ENCODE results near the gene FCRLA.
"Not testable (repeated sequence)": the region's sequence is repeated elsewhere in the genome, so short reads cannot be mapped to it uniquely, and the experiment has no call there.

Gene FCRLA, protein sequence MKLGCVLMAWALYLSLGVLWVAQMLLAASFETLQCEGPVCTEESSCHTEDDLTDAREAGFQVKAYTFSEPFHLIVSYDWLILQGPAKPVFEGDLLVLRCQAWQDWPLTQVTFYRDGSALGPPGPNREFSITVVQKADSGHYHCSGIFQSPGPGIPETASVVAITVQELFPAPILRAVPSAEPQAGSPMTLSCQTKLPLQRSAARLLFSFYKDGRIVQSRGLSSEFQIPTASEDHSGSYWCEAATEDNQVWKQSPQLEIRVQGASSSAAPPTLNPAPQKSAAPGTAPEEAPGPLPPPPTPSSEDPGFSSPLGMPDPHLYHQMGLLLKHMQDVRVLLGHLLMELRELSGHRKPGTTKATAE

DNA sequence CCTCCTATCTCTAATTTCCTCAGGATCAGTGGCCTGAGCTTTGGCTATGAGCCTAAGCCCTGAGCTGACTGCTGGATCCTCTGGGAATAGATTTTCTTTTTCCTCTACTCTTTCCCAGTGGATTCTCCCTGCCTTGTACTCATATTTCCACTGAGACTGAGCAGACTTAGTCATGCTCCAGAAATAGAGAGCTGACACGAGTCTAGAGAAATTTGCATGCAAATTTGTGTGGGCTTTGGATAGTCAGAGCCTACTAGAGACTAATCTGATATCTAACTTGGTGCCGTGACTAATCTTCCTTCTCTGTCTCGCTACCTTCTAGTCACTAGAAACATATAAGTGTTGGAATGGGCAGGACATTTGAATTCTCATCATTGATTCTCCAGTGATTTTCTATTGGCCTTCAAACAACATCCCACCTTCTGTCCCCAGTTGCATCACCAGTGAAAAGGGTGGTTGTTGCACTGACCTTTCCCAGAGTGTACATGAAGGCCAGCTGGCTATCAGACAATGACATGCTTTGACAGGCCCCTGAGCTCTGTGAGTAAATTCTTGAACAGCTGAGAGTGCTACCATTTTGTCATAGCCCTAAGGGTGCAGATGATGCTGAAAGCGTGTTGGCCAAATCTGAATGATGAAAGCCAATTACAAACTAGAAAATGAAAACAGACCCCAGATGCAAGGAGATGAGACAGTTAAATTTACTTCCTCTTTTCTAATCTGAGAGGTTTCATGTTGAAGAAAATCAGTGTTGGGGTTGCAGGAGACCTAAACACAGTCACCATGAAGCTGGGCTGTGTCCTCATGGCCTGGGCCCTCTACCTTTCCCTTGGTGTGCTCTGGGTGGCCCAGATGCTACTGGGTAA lies at the start of gene FCRLA:
Gene FCRLA (plus strand): TSS at position 748 of the 866 bp plus-strand sequence. CDS start 36 bp downstream, at position 784.
- peak; percentile 88 for DNase-seq (ENCODE audit: low spot score)

DNA sequence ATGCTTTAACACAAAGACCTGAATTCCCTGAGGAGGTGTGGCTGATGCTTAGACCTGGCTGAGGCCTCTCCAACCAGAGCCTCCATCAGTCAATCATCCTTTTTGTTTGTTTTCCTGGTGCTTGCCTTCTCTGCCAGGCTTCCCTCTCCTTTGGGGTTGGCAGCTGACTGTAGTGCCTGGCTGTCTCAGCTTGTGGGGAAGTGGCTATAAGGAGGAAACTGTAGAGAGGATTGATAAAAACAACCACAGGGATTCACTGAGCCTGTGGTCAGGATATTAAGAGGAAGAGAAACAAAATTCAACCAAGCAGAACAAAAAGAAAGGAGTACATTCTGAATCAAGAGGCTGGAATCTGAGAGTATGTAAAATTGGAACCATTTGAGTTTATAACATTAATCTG lies 48.5 kb upstream of the FCRLA start:
- not testable (repeated sequence) for DNase-seq (ENCODE audit: low spot score)

DNA sequence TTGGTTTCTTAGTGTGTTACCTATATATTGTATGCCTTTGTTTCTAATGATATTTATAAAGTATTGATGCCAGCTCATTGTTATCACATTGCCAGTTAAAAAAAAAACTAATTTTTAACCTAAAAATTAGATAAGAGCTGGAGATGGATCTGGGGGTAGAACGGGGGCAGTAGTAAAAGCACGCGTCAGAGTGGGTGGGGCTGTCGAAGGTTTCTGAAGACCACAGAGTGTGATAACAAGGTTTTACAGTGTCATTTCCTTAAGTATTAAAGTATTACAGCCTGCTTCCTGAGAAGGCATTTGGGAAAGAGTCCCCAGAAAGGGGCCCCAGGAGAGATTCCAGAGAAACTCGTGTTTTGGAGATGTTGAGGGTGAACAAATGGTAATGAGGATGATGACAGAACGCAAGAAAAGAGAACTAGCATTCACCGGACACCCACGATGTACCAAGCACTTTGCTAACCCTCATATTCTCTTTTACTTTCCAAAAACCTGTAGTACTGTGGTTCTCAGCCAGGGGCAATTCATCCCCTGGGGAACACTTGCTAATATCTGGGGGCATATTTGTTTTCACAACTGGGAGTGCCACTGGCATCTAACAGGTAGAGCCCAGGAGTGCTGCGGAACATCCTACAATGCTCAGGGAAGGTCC lies 45.2 kb upstream of the FCRLA start:
- not testable (repeated sequence) for DNase-seq (ENCODE audit: low spot score)

DNA sequence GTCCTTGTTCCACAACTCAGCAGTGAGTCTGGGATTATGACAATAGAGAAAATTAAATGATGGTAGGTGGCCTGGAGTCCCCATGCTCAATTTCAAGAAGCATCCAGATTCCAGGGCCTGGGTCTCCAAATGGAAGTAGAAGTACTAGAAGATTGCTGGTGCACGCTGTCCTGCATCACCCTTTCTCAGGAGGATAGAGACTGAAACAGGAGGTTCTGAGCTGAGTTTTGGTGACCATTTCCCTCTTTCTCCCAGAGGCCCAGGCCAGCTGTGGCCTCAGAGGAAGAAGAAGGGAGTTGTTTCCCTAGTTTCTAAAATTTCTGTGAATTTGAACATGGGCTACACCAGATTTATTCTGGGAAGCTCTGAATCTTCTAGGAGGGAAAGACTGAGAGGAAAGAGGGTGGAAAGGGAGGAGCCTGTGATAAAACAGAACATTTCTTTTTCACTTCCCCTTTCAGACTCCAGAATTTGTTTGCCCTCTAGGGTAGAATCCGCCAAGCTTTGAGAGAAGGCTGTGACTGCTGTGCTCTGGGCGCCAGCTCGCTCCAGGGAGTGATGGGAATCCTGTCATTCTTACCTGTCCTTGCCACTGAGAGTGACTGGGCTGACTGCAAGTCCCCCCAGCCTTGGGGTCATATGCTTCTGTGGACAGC lies 44.2 kb upstream of the FCRLA start, which contains the start of gene FCGR2B:
Gene FCGR2B (plus strand): TSS at position 460 of the 656 bp plus-strand sequence. CDS start 99 bp downstream, at position 559.
- DNase-seq (ENCODE audit: low spot score) = not testable (repeated sequence)

DNA sequence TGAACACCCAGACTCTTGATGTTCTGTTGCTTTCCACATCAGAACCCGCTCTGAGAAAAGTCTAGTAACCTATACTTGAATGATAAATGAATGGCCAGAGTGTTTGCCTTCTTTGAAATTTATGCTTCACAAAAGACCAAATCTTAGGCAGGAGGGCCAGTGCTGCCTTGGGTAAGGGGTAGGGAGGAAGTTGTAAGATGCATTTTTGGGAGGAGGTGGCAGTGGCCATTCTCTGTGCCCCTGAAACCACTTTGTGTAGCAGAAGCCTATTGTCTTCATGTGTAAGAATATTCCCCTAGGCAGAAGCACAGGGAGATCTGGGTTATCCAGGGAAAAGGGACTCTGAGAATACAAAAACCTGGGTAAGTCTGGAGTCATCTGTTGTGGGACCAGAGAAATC lies 43.5 kb upstream of the FCRLA start:
- DNase-seq (ENCODE audit: low spot score) = not testable (repeated sequence)

DNA sequence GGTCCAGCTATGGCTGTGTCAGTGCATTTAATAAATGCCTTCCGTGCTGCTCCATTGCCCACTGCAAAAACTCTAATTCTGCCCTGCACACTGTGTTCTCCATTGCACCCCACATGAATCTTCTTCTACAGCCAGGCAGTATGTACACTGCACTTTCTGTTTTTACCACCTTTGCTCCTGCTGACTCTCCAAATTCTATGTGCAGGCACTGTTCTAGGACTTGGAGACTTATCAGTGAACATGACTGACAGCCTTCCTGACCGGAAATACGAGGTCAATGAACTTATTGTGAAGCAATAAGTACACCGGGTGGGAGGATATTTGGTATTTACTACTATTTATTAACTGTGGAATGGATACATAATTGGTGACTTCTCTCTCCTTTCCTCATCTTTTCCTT lies 42.3 kb upstream of the FCRLA start:
- DNase-seq (ENCODE audit: low spot score) = not testable (repeated sequence)

DNA sequence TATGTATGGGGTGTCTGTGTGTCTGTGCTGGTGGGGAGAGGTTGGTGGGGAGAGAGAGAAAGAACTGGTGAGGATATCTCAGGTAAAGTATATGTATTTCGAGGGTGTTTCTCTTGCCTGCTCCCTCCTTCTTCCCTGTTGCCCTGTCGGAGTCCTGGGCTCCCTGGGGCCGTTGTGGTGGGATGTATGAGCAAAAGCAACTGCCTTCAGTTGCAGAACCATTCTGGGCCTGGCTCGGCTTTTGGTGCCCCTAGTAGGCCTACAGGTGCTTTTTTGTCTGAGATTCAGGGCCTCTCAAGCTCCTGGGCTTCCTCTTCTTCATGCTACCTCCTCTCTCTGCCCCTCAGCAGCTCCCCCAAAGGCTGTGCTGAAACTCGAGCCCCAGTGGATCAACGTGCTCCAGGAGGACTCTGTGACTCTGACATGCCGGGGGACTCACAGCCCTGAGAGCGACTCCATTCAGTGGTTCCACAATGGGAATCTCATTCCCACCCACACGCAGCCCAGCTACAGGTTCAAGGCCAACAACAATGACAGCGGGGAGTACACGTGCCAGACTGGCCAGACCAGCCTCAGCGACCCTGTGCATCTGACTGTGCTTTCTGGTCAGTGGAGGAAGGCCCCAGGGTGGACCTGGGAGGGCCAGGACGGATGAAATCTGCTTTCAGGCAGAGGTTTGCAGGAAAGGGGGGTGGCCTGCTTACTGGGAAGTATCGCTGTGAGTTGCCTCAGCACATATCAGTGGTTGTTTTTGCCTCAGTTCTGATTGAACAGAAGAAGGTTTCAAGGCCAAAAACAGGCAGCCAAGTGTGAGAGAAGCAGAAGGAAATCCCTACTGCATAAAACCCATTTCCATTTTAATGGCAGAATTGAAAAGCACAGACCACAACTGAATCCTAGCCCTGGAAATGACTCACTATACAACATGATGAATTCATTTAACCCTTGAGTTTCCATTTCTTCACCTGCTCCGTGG lies 35.7 kb upstream of the FCRLA start:
- not testable (repeated sequence) for DNase-seq (ENCODE audit: low spot score)

DNA sequence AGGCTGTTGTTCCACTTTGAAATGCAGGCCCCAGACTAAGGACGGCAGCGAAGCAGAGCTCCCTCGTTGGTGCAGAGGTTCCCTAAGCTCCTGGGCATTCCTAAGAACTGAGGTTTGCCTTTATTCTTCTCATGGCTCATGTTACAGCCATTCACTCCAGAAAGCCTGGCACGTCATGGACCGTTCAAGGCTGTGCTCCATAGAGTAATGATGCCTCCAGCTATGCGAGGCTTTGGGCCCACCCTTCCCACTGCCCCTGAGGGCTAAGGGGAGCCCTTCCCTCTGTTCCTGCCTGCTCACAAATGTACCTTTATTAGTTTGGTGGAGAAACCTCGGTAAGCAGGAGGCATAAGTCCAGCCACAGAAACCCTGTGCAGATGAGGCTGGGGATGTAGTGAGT lies 33.6 kb upstream of the FCRLA start:
- not testable (repeated sequence) for DNase-seq (ENCODE audit: low spot score)

DNA sequence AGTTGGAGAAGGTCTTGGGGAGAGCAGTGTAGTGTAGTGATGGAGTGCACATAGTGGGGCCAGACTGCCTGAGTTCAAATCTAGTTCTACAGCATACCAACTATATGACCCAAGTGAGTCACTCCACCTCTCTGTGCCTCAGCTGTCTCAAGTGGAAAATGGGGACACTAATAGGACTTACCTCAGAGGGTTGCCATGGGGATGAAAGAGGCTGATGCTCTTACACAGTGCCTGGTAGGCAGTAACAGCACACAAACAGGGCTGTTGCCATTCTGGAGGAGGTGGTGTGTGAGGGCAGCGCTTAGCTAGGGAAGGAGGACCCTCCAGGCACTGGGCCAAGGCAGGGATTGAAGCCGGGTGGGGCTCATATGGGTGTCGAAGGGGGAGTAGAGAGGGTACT lies 32.6 kb upstream of the FCRLA start:
- not testable (repeated sequence) for DNase-seq (ENCODE audit: low spot score)

DNA sequence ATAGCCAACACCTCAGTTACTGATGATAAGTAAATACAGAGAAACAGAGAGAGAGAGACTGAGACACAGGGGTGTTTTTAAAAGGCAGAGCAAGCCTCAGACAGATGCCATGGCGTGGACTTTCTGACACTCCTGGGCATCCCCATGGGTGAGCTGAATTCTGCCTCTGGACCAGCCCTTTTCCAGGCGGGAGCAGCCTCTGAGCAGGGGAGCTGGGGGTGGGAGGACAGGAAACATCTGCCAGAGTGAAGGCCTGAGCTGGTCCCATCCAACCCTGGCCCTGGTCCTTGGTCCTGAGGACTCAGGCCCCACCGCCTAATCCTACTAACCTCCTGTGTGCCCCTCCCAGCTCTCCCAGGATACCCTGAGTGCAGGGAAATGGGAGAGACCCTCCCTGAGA lies 32.1 kb upstream of the FCRLA start:
- not testable (repeated sequence) for DNase-seq (ENCODE audit: low spot score)

DNA sequence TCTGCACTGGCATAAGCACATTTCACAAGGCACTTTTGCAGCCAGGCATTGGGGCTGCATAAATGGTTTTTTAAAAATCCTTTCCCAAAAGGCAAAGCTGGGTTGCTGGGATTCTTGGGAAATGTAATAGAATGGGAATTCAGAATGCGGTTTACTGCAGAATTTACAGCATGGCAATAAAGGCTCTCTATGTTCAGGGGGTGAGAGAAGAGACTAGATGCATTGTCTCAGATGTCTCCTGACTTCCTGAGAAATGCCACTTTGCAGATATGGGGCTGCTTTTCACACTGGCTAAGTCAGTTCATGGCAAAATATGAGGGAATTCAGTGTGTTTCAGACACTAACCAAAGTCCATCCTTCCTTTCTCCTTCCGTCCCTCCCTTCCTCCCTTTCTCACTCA lies 30.6 kb upstream of the FCRLA start:
- DNase-seq (ENCODE audit: low spot score) = peak; percentile 96

DNA sequence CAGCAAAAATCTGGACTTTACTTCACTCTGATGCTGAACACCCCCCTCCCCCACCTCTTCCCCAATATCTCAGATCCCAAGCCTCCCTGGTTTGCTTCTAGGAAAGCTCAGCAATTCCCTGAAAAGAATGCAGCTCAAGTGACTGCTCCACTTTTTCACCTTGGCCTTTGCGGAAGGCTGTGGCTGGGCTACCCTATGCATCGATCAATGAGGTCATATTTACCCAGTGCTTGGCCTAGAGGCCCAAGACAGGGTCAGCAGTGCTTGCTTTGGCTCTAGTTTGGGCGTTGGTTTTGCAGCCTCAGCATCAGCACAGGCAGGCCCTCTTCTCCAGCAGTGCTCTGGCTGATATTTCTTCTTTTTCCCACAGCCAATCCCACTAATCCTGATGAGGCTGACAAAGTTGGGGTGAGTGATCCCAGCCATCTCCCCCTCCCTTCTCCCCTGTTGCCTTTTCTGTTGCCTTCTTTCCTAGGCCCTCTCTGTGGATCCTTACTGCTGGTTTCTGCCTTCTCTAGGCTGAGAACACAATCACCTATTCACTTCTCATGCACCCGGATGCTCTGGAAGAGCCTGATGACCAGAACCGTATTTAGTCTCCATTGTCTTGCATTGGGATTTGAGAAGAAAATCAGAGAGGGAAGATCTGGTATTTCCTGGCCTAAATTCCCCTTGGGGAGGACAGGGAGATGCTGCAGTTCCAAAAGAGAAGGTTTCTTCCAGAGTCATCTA lies 29.9 kb upstream of the FCRLA start:
- peak; percentile 35 for DNase-seq (ENCODE audit: low spot score)

DNA sequence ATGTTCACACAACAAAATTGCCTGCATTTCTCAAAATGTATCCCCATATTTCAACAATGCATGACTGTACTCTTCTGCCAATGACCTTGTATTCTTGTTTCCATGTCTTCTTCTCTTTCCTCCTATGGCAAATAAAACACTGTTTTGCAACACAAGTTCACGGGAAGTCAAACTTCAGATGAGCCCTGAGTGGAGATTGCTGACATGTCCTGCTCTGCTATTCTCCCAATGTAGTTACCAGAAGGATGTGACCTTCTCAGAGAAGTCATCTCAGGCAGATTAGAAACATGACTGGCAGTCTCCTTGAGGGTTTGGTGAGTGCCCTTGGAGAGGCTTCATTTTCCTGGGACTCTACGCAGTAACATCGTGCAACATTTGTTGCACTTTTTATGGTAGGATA lies 28.5 kb upstream of the FCRLA start:
- DNase-seq (ENCODE audit: low spot score) = no peak

DNA sequence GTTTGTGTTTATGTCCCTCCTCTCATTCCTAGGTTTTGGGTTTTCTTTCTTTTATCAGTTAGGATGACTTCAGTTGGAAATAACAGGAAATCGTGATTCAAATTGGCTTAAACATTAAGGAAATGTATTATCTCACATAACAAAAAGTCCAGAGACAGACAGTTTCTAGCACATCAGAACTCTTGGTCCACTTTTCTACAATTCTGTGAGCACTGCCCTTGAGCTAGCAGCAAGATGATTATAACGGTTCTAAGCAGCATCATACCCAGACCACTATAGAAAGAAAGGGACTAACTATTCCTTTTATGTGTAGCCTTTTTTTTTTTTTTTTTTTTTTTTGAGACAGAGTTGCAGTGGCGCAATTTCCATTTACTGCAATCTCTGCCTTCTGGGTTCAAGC lies 25.1 kb upstream of the FCRLA start:
- DNase-seq (ENCODE audit: low spot score) = no peak

DNA sequence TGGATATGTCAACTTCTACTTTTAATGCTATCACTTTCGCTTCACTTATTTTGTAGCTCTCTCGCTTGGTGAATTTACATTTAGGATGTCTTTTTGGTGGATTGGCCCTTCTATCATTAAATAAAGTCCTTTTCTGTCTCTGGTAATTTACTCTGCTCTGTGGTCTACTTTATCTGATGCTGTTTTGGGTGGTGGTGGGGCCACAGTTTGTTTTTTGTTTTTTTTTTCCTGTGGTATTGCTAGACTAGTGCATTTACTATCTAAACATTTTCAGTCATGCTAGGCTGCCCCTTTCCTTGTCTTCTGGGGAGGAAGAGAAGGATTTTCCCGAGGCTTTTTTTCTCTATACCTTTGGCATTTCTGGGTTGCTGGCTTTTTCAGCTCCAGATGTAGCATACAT lies 18.1 kb upstream of the FCRLA start:
- DNase-seq (ENCODE audit: low spot score) = no peak

DNA sequence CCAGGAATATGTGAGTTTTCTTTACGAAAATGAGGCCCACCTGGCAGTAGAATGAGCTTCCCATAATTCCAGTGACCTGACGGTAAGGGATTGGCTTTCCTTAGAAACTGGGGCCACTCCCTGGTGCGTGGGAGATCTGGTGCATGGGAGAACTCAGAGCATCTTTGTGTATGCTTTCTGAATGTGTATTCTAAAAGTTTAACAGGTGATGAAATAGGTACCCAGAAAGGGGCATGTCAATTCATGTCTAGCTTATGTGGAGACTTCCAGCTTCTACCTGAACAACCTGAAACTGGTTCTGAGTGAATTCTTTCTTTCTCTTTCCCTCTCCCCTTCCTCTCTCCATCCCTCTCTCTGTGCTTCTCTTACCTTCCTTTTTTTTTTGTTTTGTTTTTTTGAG lies 15.2 kb upstream of the FCRLA start:
- DNase-seq (ENCODE audit: low spot score) = no peak

DNA sequence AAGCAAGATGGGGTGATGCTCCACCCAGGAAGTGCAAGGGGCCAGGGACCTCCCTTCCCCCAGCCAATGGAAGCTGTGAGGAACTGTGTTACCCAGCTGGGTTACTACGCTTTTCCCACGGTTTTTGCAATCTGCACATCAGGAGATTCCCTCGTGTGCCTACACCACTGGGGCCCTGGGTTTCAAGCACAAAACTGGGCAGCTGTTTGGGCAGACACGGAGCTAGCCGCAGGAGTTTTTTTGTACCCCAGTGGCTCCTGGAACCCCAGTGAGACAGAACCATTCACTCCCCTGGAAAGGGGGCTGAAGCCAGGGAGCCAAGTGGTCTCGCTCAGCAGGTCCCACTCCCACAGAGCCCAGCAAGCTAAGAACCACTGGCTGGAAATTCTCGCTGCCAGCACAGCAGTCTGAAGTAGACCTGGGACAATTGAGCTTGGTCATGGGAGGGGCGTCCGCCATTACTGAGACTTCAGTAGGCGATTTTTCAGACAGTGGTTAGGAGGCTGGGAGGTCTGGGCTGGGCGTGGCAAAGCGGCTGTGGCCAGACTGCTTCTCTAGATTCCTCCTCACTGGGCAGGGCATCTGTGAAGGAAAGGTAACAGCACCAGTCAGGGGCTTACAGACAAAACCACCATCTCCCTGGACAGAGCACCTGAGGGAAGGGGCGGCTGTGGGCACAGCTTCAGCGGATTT lies 13.9 kb upstream of the FCRLA start:
- not testable (repeated sequence) for DNase-seq (ENCODE audit: low spot score)

DNA sequence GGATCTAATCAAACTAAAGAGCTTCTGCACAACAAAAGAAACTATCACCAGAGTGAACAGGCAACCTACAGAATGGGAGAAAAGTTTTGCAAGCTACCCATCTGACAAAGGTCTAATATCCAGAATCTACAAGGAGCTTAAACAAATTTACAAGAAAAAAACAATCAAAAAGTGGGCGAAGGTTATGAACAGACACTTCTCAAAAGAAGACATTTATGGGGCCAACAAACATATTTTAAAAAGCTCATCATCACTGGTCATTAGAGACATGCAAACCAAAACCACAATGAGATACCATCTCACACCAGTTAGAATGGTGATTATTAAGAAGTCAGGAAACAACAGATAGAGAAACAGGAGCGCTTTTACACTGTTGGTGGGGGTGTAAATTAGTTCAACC lies 8.7 kb upstream of the FCRLA start:
- not testable (repeated sequence) for DNase-seq (ENCODE audit: low spot score)

DNA sequence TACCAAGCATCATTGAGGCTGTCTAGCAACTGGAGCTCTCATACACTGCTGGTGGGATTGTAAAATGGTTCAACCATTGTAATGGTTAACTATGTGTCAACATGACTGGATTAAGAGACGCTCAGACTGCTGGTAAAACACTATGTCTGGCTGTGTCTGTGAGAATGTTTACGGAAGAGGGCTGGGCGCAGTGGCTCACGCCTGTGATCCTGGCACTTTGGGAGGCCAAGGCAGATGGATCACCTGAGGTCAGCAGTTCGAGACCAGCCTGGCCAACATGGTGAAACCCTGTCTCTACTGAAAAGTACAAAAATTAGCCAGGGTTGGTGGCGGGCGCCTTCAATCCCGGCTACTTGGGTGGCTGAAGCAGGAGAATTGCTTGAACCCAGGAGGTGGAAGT lies 4.8 kb upstream of the FCRLA start:
- no peak for DNase-seq (ENCODE audit: low spot score)

All from COLO829 (cell line).